Ishikawa (cell line): ENCODE results near the gene DHX8.

Experiments
- ZBTB7A ChIP-seq: IDR thresholded peaks from 2 replicates; pipeline ENCODE4 v1.6.1; 2012; ENCODE audit warnings: low read depth
- TF ChIP-seq, protein P1 (sequence below): IDR thresholded peaks from 2 replicates; pipeline ENCODE4 v1.6.1; 2012

DNA sequence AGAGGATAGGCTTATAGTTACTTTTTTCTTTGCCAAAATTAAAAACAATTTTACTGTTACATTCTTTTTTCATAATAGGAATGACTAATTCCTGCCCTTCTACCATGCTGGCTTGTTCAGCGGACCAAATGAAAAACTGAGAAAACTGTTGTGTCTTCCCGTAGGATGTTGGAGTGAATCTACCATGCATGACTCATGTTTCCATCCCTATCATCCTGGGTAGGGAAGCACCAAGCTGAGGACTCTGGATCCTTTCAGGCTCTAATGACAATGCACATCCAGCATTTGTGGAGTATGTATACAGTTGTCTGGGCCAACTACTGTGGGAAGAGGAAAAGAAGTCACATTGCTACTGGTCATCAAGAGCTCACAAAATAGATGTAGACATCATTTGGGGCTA is 41.1 kb upstream of the DHX8 start:
- no peak for TF ChIP-seq ZBTB7A
- TF ChIP-seq, protein P1, sequence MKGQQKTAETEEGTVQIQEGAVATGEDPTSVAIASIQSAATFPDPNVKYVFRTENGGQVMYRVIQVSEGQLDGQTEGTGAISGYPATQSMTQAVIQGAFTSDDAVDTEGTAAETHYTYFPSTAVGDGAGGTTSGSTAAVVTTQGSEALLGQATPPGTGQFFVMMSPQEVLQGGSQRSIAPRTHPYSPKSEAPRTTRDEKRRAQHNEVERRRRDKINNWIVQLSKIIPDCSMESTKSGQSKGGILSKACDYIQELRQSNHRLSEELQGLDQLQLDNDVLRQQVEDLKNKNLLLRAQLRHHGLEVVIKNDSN, result no peak
